Limb (tissue), 2 donors: Measurements from ENCODE around the gene NCAPD2.

Source experiments
- DNase-seq, 2 donors: peaks; one replicate each; pipeline ENCODE4 v3.0.0-alpha.2; 2016; ENCODE audit errors: extremely low spot score in 2 of 2

NCAPD2 gene

GRCh38 chr12:6569786-6570185 lies 75.9 kb downstream of the NCAPD2 start:
- no peak for DNase-seq

GRCh38 chr12:6570264-6570887 lies 76.5 kb downstream of the NCAPD2 start:
- peak in 1 of 2 donors; percentile 64 for DNase-seq

- DNase-seq = no peak
These were observed 79.1 kb downstream of the NCAPD2 start for GRCh38 chr12:6573001-6573400.

- no peak for DNase-seq
These were observed 80.8 kb downstream of the NCAPD2 start for GRCh38 chr12:6574576-6575295.

- no peak for DNase-seq
These were observed 81.7 kb downstream of the NCAPD2 start for GRCh38 chr12:6575648-6576047.
